ENCODE data around the gene ITGA1. TPM values are rescaled to one million over a fixed set of nuclear protein-coding genes. Genes with fewer than 3 reads are reported as not detected.

ITGA1 gene
- polyA plus RNA-seq, 1 donor (not counting 4 experiments of a cell fraction or from before 2014, with no cell fraction given): 1.4 TPM

GRCh38 chr5:52770287-52770939 lies 17.3 kb upstream of the ITGA1 start:
- no peaks in the 10 kb centered on the region for H3K79me2 ChIP-seq (ENCODE audit: control insufficient read depth, insufficient read depth, low read length)
- H3K36me3 ChIP-seq (ENCODE audit: control insufficient read depth in 2 of 2, extremely low read depth in 1 of 2, insufficient read depth in 2 of 2, low read length in 2 of 2): no peaks in the 10 kb centered on the region
- H3K4me3 ChIP-seq (ENCODE audit: control insufficient read depth in 2 of 3, extremely low read depth in 1 of 3, insufficient read depth in 2 of 3, low read depth in 1 of 3, low read length in 3 of 3): no peak overlapping the region
- no peaks in the 10 kb centered on the region for H3K9me3 ChIP-seq (ENCODE audit: control insufficient read depth, low read depth, low read length)
- H3K9me1 ChIP-seq (ENCODE audit: control insufficient read depth, extremely low read depth, insufficient read depth, low read length): no peaks in the 10 kb centered on the region
- no peak overlapping the region for H3K9ac ChIP-seq (ENCODE audit: control insufficient read depth, extremely low read depth, insufficient read depth, low read length)
- no peak overlapping the region for H3K27ac ChIP-seq (ENCODE audit: control insufficient read depth, insufficient read depth, low read length)
- no peak overlapping the region for H2AFZ ChIP-seq (ENCODE audit: control insufficient read depth, low read length)
- H3K4me1 ChIP-seq (ENCODE audit: control insufficient read depth, extremely low read depth, insufficient read depth, low read length): no peaks in the 10 kb centered on the region
- H3K27me3 ChIP-seq (ENCODE audit: control insufficient read depth, extremely low read depth, insufficient read depth, low read length): no peaks in the 10 kb centered on the region
- DNase-seq (ENCODE audit: low read depth, low spot score): no peak
- dilution Hi-C loops (cut with MboI; ENCODE audit: extremely low pct_ligation_motif_present, low sequenced_read_pairs): no loop called here
- no peaks in the 10 kb centered on the region for H4K20me1 ChIP-seq (ENCODE audit: control insufficient read depth, extremely low read depth, insufficient read depth, low read length)
- no peak for FAIRE-seq
- TF ChIP-seq CTCF (optimal IDR thresholded peaks at IDR 0.05 in 1 of 3, IDR thresholded peaks at IDR 0.05 in 1 of 3, conservative IDR thresholded peaks at IDR 0.05 in 1 of 3; ENCODE audit: extremely low read depth in 1 of 3, insufficient read depth in 2 of 3, low read length in 3 of 3) (no peak), EZH2 (IDR thresholded peaks at IDR 0.05; ENCODE audit: low read length) (no peak)
- no peak overlapping the region for H3K4me2 ChIP-seq (ENCODE audit: control insufficient read depth, extremely low read depth, insufficient read depth, low read depth, low read length)

GRCh38 chr5:52771343-52772039 lies 16.2 kb upstream of the ITGA1 start:
- no peak for FAIRE-seq
- no peak for DNase-seq (ENCODE audit: low read depth, low spot score)
- Histone ChIP-seq H3K9me3 (ENCODE audit: control insufficient read depth, low read depth, low read length) (no peaks in the 10 kb centered on the region), H3K4me3 (ENCODE audit: control insufficient read depth in 2 of 3, extremely low read depth in 1 of 3, insufficient read depth in 2 of 3, low read depth in 1 of 3, low read length in 3 of 3) (no peak overlapping the region), H3K27ac (ENCODE audit: control insufficient read depth, insufficient read depth, low read length) (no peak overlapping the region), H2AFZ (ENCODE audit: control insufficient read depth, low read length) (no peak overlapping the region), H3K9me1 (ENCODE audit: control insufficient read depth, extremely low read depth, insufficient read depth, low read length) (no peaks in the 10 kb centered on the region), H3K27me3 (ENCODE audit: control insufficient read depth, extremely low read depth, insufficient read depth, low read length) (no peaks in the 10 kb centered on the region), H3K4me1 (ENCODE audit: control insufficient read depth, extremely low read depth, insufficient read depth, low read length) (no peaks in the 10 kb centered on the region), H3K36me3 (ENCODE audit: control insufficient read depth in 2 of 2, extremely low read depth in 1 of 2, insufficient read depth in 2 of 2, low read length in 2 of 2) (no peaks in the 10 kb centered on the region), H3K79me2 (ENCODE audit: control insufficient read depth, insufficient read depth, low read length) (no peaks in the 10 kb centered on the region), H4K20me1 (ENCODE audit: control insufficient read depth, extremely low read depth, insufficient read depth, low read length) (no peaks in the 10 kb centered on the region), H3K9ac (ENCODE audit: control insufficient read depth, extremely low read depth, insufficient read depth, low read length) (no peak overlapping the region), H3K4me2 (ENCODE audit: control insufficient read depth, extremely low read depth, insufficient read depth, low read depth, low read length) (no peak overlapping the region)
- TF ChIP-seq CTCF (optimal IDR thresholded peaks at IDR 0.05 in 1 of 3, IDR thresholded peaks at IDR 0.05 in 1 of 3, conservative IDR thresholded peaks at IDR 0.05 in 1 of 3; ENCODE audit: extremely low read depth in 1 of 3, insufficient read depth in 2 of 3, low read length in 3 of 3) (no peak), EZH2 (IDR thresholded peaks at IDR 0.05; ENCODE audit: low read length) (no peak)
- dilution Hi-C loops (cut with MboI; ENCODE audit: extremely low pct_ligation_motif_present, low sequenced_read_pairs): no loop called here
